HL-60 (cell line): Measurements from ENCODE around the gene KCNQ1.

ENCODE experiments used
- CTCF ChIP-seq: IDR thresholded peaks from one replicate; pipeline ENCODE4 v1.5.1; 2011; ENCODE audit warnings: low read length, control low read depth, inconsistent platforms; ENCODE audit not compliant: insufficient read depth
- GABPA ChIP-seq: IDR thresholded peaks from 2 replicates; pipeline ENCODE4 v1.6.1; 2012; ENCODE audit warnings: low read depth
- POLR2AphosphoS5 ChIP-seq: IDR thresholded peaks from 2 replicates; pipeline ENCODE4 v1.6.1; 2012; ENCODE audit warnings: low read depth
- REST ChIP-seq: IDR thresholded peaks from 2 replicates; pipeline ENCODE4 v1.6.1; 2012; ENCODE audit warnings: low read depth; ENCODE audit not compliant: insufficient replicate concordance

- no peak for TF ChIP-seq CTCF
- TF ChIP-seq REST = no peak
- TF ChIP-seq POLR2AphosphoS5 = no peak
- no peak for TF ChIP-seq GABPA
These were observed 362.3 kb downstream of the KCNQ1 start for GRCh38 chr11:2807025-2807681.
